Measurements from ENCODE around the gene RFTN1.

DNA sequence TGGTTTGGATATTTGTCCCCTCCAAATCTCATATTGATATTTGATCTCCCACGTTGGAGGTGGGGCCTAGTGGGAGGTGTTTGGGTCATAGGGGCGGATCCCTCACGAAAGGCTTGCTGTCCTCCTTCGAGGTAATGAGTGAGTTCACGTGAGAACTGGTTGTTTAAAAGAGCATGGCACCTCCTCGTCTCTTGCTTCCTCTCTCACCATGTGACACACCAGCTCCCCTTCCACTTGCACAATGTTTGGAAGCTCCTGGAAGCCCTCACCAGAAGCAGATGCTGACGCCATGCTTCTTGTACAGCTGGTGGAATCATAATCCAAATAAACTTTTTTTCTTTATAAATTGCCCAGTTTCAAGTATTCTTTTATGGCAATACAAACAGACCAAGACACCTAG lies 38.6 kb downstream of the RFTN1 start:
- no peak for TF ChIP-seq SP1 (IDR thresholded peaks at IDR 0.05; ENCODE audit: low read depth, low read length)
- TF ChIP-seq TAF1 (IDR thresholded peaks at IDR 0.05; ENCODE audit: low read depth, low read length), result no peak
- TF ChIP-seq, protein P1, sequence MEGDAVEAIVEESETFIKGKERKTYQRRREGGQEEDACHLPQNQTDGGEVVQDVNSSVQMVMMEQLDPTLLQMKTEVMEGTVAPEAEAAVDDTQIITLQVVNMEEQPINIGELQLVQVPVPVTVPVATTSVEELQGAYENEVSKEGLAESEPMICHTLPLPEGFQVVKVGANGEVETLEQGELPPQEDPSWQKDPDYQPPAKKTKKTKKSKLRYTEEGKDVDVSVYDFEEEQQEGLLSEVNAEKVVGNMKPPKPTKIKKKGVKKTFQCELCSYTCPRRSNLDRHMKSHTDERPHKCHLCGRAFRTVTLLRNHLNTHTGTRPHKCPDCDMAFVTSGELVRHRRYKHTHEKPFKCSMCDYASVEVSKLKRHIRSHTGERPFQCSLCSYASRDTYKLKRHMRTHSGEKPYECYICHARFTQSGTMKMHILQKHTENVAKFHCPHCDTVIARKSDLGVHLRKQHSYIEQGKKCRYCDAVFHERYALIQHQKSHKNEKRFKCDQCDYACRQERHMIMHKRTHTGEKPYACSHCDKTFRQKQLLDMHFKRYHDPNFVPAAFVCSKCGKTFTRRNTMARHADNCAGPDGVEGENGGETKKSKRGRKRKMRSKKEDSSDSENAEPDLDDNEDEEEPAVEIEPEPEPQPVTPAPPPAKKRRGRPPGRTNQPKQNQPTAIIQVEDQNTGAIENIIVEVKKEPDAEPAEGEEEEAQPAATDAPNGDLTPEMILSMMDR (IDR thresholded peaks at IDR 0.05; ENCODE audit: control extremely low read depth in 1 of 3, insufficient read depth in 1 of 3, low read depth in 1 of 3, low read length in 3 of 3), result no peak
- no peak for TF ChIP-seq HDAC6 (IDR thresholded peaks at IDR 0.05; ENCODE audit: low read depth, low read length)
- TF ChIP-seq RFX5 (IDR thresholded peaks at IDR 0.05; ENCODE audit: borderline replicate concordance, low read depth, low read length), result no peak
- no peak for TF ChIP-seq ATF2 (IDR thresholded peaks at IDR 0.05; ENCODE audit: low read length)
- no peak for TF ChIP-seq PHF8 (conservative IDR thresholded peaks at IDR 0.05; ENCODE audit: low read depth, low read length)
- TF ChIP-seq ZNF274 (IDR thresholded peaks at IDR 0.05; ENCODE audit: borderline replicate concordance, extremely low read depth, low read length), result no peak
- no peak for TF ChIP-seq EZH2 (IDR thresholded peaks at IDR 0.05; ENCODE audit: low read depth, low read length, severe bottlenecking)
- no peak for TF ChIP-seq USF2 (IDR thresholded peaks at IDR 0.05; ENCODE audit: low read length)
- no peak for TF ChIP-seq JUN (IDR thresholded peaks at IDR 0.05; ENCODE audit: low read depth, low read length)
- TF ChIP-seq POLR2A (IDR thresholded peaks at IDR 0.05; ENCODE audit: control extremely low read depth in 1 of 2, low read depth in 2 of 2, low read length in 2 of 2), result no peak
- TF ChIP-seq RNF2 (IDR thresholded peaks at IDR 0.05; ENCODE audit: borderline replicate concordance, low read depth, low read length, missing control alignments, poor library complexity, severe bottlenecking), result no peak
- TF ChIP-seq EP300 (IDR thresholded peaks at IDR 0.05; ENCODE audit: borderline replicate concordance in 1 of 2, low read depth in 2 of 2, low read length in 2 of 2), result no peak

Data from H1 (cell line).